ENCODE measurements around the gene WDFY2. TPM values are rescaled to one million over a fixed set of nuclear protein-coding genes. Genes with fewer than 3 reads are reported as not detected.

WDFY2 gene
- total RNA-seq, 1 experiment from 2014 or later = 25.7 TPM

- ChIA-PET POLR2A (interaction anchor here (1.1 kb wide), 1 partner anchor 354 kb away, joined by 3 read pairs; the partner anchor contains the start of gene INTS6), CTCF (interaction anchor here (1.0 to 1.5 kb wide), 3 partner anchors 8 to 10 kb away, joined by 3 to 6 read pairs (median 4); no protein-coding TSS in a partner anchor)
- H3K27ac Mint-ChIP-seq = no peak overlapping the region
- H3K4me1 Mint-ChIP-seq = peaks cover 30% of the 10 kb centered on the region
- H3K27me3 Mint-ChIP-seq (ENCODE audit: low read depth) = peaks cover 4% of the 10 kb centered on the region; the same call in 1 of the 2 replicates
- ATAC-seq (no peak), DNase-seq (ENCODE audit: low spot score) (no peak)
- H3K36me3 Mint-ChIP-seq = no peaks in the 10 kb centered on the region
- no peak overlapping the region for H3K4me3 Mint-ChIP-seq
- TF ChIP-seq TEAD1 (CRISPR knock-in tag; IDR thresholded peaks at IDR 0.05) (no peak), ZNF317 (CRISPR knock-in tag; IDR thresholded peaks at IDR 0.05; ENCODE audit: borderline replicate concordance, low read depth) (no peak), CBFB (CRISPR knock-in tag; IDR thresholded peaks at IDR 0.05; ENCODE audit: low read depth) (no peak), GABPB1 (CRISPR knock-in tag; IDR thresholded peaks at IDR 0.05) (no peak), NFE2L1 (CRISPR knock-in tag; IDR thresholded peaks at IDR 0.05) (no peak), ATF2 (CRISPR knock-in tag; IDR thresholded peaks at IDR 0.05; ENCODE audit: borderline replicate concordance, low read depth) (no peak), RELA (CRISPR knock-in tag; IDR thresholded peaks at IDR 0.05; ENCODE audit: borderline replicate concordance) (no peak), ZNF219 (CRISPR knock-in tag; IDR thresholded peaks at IDR 0.05; ENCODE audit: borderline replicate concordance) (no peak), SOX15 (CRISPR knock-in tag; IDR thresholded peaks at IDR 0.05) (no peak), ZNF138 (CRISPR knock-in tag; conservative IDR thresholded peaks at IDR 0.05) (no peak), TEAD4 (CRISPR knock-in tag; IDR thresholded peaks at IDR 0.05) (no peak), GTF2I (CRISPR knock-in tag; conservative IDR thresholded peaks at IDR 0.05) (no peak), FOXK1 (CRISPR knock-in tag; IDR thresholded peaks at IDR 0.05) (no peak), E2F5 (CRISPR knock-in tag; IDR thresholded peaks at IDR 0.05) (no peak), USF1 (CRISPR knock-in tag; IDR thresholded peaks at IDR 0.05) (no peak), ETV6 (CRISPR knock-in tag; IDR thresholded peaks at IDR 0.05) (no peak)
- TF ChIP-seq, protein P1, sequence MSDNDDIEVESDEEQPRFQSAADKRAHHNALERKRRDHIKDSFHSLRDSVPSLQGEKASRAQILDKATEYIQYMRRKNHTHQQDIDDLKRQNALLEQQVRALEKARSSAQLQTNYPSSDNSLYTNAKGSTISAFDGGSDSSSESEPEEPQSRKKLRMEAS (CRISPR knock-in tag; IDR thresholded peaks at IDR 0.05) = no peak
- TF ChIP-seq, protein P2, sequence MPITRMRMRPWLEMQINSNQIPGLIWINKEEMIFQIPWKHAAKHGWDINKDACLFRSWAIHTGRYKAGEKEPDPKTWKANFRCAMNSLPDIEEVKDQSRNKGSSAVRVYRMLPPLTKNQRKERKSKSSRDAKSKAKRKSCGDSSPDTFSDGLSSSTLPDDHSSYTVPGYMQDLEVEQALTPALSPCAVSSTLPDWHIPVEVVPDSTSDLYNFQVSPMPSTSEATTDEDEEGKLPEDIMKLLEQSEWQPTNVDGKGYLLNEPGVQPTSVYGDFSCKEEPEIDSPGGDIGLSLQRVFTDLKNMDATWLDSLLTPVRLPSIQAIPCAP (CRISPR knock-in tag; IDR thresholded peaks at IDR 0.05) = no peak
- peaks cover 7% of the 10 kb centered on the region for H3K9me3 Mint-ChIP-seq
These were observed 222.8 kb downstream of the WDFY2 start for GRCh38 chr13:51807041-51807440.

DNA sequence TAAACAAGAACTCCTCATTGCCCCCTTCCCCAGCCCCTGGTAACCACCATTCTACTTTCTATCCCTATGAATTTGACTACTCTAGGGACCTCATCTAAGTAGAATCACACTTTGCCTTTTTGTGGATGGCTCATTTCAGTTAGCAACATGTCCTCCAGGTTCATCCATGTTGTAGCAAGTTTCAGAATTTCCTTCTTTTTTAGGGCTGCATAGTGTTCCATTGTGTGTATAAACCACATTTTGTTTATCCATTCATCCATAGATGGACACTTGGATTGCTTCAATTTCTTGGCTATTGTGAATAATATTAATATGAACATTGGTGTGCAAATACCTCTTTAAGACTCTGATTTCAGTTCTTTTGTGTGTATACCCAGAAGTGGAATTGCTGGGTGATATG, 224.5 kb downstream of the WDFY2 start:
- DNase-seq (ENCODE audit: low spot score) (no peak), ATAC-seq (no peak)
- peaks cover 16% of the 10 kb centered on the region for H3K4me1 Mint-ChIP-seq
- no peak overlapping the region for H3K27ac Mint-ChIP-seq
- ChIA-PET CTCF (no interaction called here), POLR2A (no interaction called here)
- no peaks in the 10 kb centered on the region for H3K36me3 Mint-ChIP-seq
- H3K9me3 Mint-ChIP-seq = peaks cover 7% of the 10 kb centered on the region
- no peak for TF ChIP-seq JAZF1 (CRISPR knock-in tag; IDR thresholded peaks at IDR 0.05)
- TF ChIP-seq ARID4B (CRISPR knock-in tag; IDR thresholded peaks at IDR 0.05; ENCODE audit: borderline replicate concordance) = no peak
- TF ChIP-seq HMGA2 (CRISPR knock-in tag; IDR thresholded peaks at IDR 0.05) = no peak
- no peak for TF ChIP-seq FOXJ3 (CRISPR knock-in tag; IDR thresholded peaks at IDR 0.05; ENCODE audit: borderline replicate concordance)
- TF ChIP-seq RELA (CRISPR knock-in tag; IDR thresholded peaks at IDR 0.05; ENCODE audit: borderline replicate concordance) = no peak
- no peak overlapping the region for H3K4me3 Mint-ChIP-seq
- H3K27me3 Mint-ChIP-seq (ENCODE audit: low read depth) = no peaks in the 10 kb centered on the region

Data from WTC11 (cell line).